Measurements from ENCODE around the gene OSGIN1. TPM values are rescaled to one million over a fixed set of nuclear protein-coding genes. Genes with fewer than 3 reads are reported as not detected.

Gene OSGIN1, protein sequence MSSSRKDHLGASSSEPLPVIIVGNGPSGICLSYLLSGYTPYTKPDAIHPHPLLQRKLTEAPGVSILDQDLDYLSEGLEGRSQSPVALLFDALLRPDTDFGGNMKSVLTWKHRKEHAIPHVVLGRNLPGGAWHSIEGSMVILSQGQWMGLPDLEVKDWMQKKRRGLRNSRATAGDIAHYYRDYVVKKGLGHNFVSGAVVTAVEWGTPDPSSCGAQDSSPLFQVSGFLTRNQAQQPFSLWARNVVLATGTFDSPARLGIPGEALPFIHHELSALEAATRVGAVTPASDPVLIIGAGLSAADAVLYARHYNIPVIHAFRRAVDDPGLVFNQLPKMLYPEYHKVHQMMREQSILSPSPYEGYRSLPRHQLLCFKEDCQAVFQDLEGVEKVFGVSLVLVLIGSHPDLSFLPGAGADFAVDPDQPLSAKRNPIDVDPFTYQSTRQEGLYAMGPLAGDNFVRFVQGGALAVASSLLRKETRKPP
- total RNA-seq: 1 to 10 TPM in 1 of 2 experiments, under 1 TPM in 1; 0.85 to 1.1 TPM

DNA sequence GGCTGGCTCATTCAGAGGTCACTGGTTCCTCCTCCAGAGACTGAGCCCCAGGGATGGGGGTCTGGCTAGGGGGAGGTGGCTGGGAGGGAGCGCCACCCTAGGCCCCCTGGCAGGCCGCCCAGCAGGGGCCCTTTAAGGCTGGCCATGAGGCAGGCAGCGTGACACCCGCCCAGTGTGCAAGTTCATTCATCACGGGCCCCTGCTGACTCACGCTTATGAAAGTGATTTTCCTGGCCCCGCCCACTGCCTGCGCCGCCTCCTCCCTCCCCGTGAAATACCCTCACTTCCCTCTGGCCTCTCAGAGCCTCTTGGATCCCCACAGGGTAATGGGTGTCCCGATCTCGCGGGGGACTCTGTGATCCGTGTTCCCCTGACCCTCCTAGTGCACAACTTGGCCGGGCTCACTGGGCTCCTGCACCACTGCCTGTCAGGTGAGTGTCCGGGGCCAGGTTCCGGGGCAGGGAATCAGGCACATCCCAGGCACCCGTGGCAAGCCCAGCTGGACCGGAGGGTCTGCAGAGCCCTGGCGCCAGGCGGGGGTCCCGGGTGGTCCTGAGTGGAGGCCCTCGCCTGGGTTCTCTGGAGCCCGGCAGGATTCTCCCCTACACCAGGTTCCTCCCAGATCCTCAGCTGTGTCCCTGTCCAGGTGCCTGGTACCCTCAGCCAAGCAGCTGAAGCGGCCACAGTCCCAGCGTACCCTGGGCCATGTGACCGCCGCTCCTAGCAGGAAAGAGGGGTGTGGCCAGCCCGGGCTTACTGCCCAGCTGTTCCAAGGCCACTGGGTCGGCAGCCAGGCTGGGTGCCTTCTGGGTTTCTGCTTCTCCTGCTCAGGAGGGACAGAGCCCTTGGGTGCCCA, at the start of gene OSGIN1:
OSGIN1 (plus strand) TSS at position 301 of the 856 bp plus-strand sequence. CDS start 4,432 bp downstream, outside the sequence.
- DNase-seq (peak; percentile 72), ATAC-seq (ENCODE audit: low read depth) (peak; percentile 86)
- no peak within 1 kb of the TSS for H3K27ac Mint-ChIP-seq
- POLR2A ChIA-PET: no interaction called here
- peaks cover 8% of the 10 kb centered on the region for H3K4me1 Mint-ChIP-seq
- H3K27me3 Mint-ChIP-seq: peaks cover 9% of the 10 kb centered on the region
- no peaks in the 10 kb centered on the region for H3K36me3 Mint-ChIP-seq
- no peaks in the 10 kb centered on the region for H3K9me3 Mint-ChIP-seq
- peak within 1 kb of the TSS; percentile 83 for H3K4me3 Mint-ChIP-seq

DNA sequence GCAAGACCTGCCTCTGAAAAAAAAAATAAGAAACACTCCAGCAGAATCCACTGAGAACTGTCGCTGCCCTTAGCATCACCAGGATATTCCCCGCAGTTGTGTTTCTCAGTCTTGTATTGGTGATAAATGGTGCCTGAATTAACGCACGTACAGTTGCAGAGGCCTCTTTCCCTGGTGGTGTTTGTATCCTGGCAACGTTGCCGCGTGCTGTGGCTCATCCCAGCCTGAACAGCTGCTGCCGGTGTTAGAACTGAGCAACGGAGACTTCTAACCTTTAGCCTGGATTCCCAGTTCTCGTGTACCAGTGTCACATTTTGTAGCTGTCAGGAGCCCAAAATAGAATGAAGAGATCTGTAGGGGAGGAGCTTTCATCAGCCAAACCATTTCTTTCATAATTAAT, 49.3 kb upstream of the OSGIN1 start:
- peaks cover 18% of the 10 kb centered on the region for H3K4me1 Mint-ChIP-seq
- DNase-seq (no peak), ATAC-seq (ENCODE audit: low read depth) (no peak)
- peaks cover 3% of the 10 kb centered on the region for H3K36me3 Mint-ChIP-seq
- H3K27ac Mint-ChIP-seq: no peak overlapping the region
- POLR2A ChIA-PET: no interaction called here
- H3K27me3 Mint-ChIP-seq: no peaks in the 10 kb centered on the region
- H3K4me3 Mint-ChIP-seq: no peak overlapping the region
- no peaks in the 10 kb centered on the region for H3K9me3 Mint-ChIP-seq

DNA sequence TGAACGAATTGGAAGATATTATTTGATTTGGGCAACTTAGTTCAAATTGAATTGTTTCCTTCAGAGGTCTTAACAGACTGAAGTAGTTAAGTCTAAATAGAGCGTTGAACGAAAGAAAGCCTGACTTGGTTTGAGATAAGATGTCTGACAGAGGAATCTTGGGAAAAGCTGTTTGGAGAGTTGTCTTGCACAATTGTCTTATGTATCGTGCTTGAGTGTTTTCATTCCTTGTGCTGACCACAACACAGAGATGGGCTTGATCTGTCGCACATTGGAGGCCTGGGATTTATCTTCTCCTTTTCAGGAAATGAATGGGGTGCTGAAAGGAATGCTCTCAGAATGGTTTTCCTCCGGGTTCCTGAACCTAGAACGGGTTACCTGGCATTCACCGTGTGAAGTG, 46.4 kb upstream of the OSGIN1 start:
- Mint-ChIP-seq H3K27me3 (no peaks in the 10 kb centered on the region), H3K9me3 (no peaks in the 10 kb centered on the region), H3K4me3 (no peak overlapping the region), H3K27ac (no peak overlapping the region), H3K4me1 (peaks cover 4% of the 10 kb centered on the region), H3K36me3 (peaks cover 2% of the 10 kb centered on the region)
- POLR2A ChIA-PET: no interaction called here
- ATAC-seq (ENCODE audit: low read depth): no peak
- DNase-seq: no peak

DNA sequence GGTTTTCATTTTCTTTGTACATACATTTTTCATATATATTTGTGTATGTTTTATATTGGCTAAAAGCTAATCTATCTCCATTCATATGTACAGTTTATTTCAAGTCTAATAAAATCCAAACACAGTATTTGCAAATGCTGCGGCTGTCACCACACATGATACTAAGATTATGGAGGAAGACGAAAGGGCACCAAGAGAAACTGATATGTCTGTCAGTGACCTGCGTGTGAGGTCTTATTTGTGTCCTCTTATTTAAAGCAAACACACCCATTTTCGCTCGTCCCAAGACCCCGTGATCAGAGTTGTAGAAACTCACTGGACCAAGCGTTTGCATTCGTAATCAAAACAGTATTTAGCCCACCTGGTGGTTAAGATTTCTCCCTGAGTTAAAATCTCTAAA, 45.9 kb upstream of the OSGIN1 start:
- peaks cover 4% of the 10 kb centered on the region for H3K4me1 Mint-ChIP-seq
- POLR2A ChIA-PET: no interaction called here
- H3K9me3 Mint-ChIP-seq: no peaks in the 10 kb centered on the region
- H3K27me3 Mint-ChIP-seq: no peaks in the 10 kb centered on the region
- DNase-seq (no peak), ATAC-seq (ENCODE audit: low read depth) (no peak)
- H3K27ac Mint-ChIP-seq: no peak overlapping the region
- no peak overlapping the region for H3K4me3 Mint-ChIP-seq
- peaks cover 4% of the 10 kb centered on the region for H3K36me3 Mint-ChIP-seq

DNA sequence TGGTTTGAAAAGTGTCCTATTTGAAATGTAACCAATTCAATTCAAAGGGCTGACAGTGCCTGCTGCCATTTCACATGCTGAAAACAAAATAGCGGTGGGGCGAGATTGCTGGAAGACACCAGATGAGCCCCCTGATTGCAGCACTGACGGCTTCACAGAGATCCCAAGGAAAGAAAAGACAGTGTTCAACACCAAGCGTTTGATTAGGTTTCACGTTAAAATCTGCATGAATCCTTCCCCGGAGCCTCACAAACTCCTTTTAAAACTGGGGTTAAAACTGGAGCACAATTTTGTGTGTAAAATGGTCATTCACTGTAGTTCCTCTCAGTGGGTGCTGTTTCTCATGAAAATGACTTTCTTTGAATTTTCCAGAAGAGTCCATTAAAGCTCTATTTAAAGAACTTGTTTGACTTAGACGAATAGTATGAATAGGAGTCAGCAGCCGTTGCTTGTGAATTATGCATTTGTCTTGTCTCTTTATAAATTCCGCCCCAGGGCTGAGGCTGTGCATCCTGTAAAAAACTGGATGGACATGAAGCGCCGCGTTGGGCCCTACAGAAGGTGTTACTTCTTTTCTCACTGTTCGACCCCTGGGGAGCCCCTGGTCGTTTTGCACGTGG, 45.3 kb upstream of the OSGIN1 start:
- Mint-ChIP-seq H3K9me3 (no peaks in the 10 kb centered on the region), H3K27me3 (no peaks in the 10 kb centered on the region), H3K36me3 (peaks cover 4% of the 10 kb centered on the region), H3K27ac (no peak overlapping the region), H3K4me3 (no peak overlapping the region), H3K4me1 (peaks cover 3% of the 10 kb centered on the region)
- POLR2A ChIA-PET: no interaction called here
- DNase-seq (no peak), ATAC-seq (ENCODE audit: low read depth) (no peak)

DNA sequence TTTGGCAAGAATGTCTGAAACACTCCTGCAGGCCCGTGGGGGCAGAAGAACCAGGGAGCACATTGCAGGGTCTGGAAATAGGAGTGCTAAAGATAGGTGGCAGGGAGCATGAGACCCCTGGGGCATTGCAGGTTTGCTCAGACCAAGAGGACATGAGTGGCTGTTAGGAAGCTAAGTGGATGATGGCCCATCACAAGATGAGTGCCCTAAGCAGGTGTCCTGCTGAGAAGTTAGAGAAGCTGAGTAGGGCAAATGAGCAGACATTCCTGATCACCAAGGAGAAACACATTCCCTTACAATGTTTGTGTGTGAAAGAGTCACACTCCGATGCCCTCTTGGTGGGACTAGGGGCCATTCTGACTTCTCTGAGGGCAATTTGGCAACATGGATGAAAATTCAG, 44.2 kb upstream of the OSGIN1 start:
- Mint-ChIP-seq H3K36me3 (peaks cover 4% of the 10 kb centered on the region), H3K4me1 (peaks cover 2% of the 10 kb centered on the region), H3K27ac (no peak overlapping the region), H3K4me3 (no peak overlapping the region), H3K9me3 (no peaks in the 10 kb centered on the region), H3K27me3 (no peaks in the 10 kb centered on the region)
- DNase-seq (no peak), ATAC-seq (ENCODE audit: low read depth) (no peak)
- POLR2A ChIA-PET: no interaction called here

DNA sequence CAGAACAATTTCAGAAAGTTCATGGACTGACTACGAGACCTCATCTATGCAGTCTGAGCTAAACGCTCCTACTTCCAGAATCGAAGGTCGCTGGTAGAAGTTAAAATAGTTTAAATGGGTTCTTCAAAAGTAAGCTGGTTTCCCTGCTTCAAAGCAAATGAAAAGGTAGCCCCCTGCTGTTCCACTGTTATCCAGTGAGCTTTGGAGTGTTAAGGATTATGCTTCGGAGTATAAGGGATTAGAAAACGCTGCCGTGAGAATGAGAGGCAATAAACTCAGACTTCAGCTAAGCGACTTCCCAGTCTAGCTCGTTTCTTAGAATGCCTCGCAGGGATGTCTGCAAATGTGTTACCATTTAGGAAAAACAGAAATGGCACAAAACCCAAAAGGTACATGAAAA, 41.8 kb upstream of the OSGIN1 start:
- ATAC-seq (ENCODE audit: low read depth): no peak
- H3K36me3 Mint-ChIP-seq: peaks cover 9% of the 10 kb centered on the region
- peaks cover 2% of the 10 kb centered on the region for H3K9me3 Mint-ChIP-seq
- POLR2A ChIA-PET: no interaction called here
- H3K4me1 Mint-ChIP-seq: peaks cover 2% of the 10 kb centered on the region
- DNase-seq: no peak
- H3K4me3 Mint-ChIP-seq: no peak overlapping the region
- no peaks in the 10 kb centered on the region for H3K27me3 Mint-ChIP-seq
- no peak overlapping the region for H3K27ac Mint-ChIP-seq

DNA sequence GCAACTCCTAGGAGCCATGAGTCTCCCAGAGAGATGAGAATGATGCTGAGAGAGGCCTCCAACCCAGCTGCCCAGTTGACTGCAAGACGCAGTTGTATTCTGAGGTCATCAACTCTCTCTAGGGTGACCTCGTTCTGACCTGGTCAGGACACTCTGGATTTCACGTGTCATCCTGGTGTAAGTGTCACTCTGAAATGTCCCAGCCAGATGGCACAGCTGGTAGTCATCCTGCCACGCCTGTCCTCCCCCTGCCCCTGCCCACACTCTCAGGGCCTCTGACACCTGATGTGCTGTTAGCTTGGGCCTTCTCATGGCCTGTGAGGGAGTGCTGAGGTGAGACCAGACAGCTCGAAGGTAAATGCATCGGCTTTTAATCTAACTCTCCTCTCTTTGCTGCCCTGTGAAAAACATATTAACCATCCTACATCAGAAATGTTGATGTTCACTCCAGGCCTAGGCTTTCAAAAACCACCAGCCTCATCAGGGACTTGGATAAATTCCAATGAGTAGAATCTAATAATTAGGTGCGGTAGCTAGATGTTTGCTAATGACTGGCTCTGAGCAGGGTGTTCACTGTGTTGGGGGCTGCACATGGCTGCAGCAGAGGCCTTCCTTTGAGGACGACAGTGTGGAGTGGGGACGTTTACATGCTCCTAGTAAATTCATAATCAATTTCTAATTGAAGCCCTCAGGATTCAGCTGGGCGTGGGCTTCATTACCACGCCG, 40.4 kb upstream of the OSGIN1 start:
- H3K4me1 Mint-ChIP-seq: peaks cover 2% of the 10 kb centered on the region
- POLR2A ChIA-PET: no interaction called here
- no peak overlapping the region for H3K4me3 Mint-ChIP-seq
- peaks cover 11% of the 10 kb centered on the region for H3K36me3 Mint-ChIP-seq
- H3K27ac Mint-ChIP-seq: no peak overlapping the region
- H3K27me3 Mint-ChIP-seq: no peaks in the 10 kb centered on the region
- ATAC-seq (ENCODE audit: low read depth): no peak
- peaks cover 2% of the 10 kb centered on the region for H3K9me3 Mint-ChIP-seq
- DNase-seq: no peak

DNA sequence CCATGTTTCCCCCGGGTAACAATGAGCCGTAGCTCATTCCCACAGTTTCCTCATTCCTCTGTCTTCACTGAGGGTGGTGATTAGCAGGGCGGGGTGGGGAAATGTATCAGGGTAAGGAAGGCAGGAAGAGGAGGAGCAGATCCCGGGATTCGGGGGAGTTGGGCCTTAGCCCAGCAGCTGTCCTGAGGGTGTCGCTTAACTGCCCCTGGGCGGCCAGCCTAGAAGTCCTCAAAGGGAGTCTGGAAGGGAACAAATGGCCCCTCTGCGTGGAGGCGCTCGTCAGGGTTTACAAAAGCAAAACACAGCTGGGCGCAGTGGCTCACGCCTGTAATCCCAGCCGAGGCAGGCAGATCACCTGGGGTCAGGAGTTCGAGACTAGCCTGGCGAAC, 39.8 kb upstream of the OSGIN1 start:
- H3K27me3 Mint-ChIP-seq: no peaks in the 10 kb centered on the region
- H3K9me3 Mint-ChIP-seq: peaks cover 2% of the 10 kb centered on the region
- ATAC-seq (ENCODE audit: low read depth): no peak
- H3K36me3 Mint-ChIP-seq: peaks cover 15% of the 10 kb centered on the region
- H3K4me1 Mint-ChIP-seq: peaks cover 2% of the 10 kb centered on the region
- DNase-seq: no peak
- H3K27ac Mint-ChIP-seq: no peak overlapping the region
- no peak overlapping the region for H3K4me3 Mint-ChIP-seq
- POLR2A ChIA-PET: no interaction called here

DNA sequence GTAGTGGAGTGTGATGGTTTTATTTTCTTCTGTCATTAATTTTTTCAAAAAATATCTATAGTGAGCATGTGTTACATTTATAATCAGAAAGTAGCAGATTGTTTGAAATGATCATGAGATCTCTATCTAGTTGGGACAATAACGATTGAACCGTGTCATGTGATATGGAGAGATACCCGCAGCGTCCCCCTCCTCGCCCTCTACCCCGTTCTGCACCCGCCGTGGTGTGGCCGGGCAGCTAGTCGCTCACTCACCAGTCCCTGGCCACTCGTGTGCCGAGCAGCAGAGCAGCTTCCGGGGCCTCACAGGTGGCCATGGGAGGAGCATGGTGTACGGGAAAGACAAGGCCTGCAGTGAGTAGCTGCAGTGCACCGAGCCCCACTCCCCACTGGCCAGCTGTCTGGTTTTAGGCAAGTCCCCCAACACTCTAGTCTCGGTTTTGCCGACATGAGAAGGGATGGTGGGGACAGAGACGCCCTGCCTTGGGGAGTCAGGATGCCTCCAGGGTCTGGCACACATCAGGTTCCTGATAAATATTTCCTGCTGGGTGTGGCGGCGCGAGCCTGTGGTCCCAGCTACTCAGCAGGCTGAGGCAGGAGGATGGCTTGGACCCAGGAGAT, 38.8 kb upstream of the OSGIN1 start:
- Mint-ChIP-seq H3K4me1 (no peaks in the 10 kb centered on the region), H3K27ac (no peak overlapping the region), H3K27me3 (no peaks in the 10 kb centered on the region), H3K9me3 (peaks cover 2% of the 10 kb centered on the region), H3K36me3 (peaks cover 24% of the 10 kb centered on the region), H3K4me3 (no peak overlapping the region)
- POLR2A ChIA-PET: no interaction called here
- ATAC-seq (ENCODE audit: low read depth): no peak
- no peak for DNase-seq

DNA sequence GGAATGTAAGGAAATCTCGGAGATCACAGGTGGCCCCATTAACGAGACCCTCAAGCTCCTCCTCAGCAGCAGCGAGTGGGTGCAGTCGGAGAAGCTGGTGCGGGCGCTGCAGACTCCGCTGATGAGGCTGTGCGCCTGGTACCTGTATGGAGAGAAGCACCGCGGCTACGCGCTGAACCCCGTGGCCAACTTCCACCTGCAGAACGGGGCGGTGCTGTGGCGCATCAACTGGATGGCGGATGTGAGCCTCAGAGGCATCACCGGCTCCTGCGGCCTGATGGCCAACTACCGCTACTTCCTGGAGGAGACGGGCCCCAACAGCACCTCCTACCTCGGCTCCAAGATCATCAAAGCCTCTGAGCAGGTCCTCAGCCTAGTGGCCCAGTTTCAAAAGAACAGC, 38.0 kb upstream of the OSGIN1 start:
- Mint-ChIP-seq H3K9me3 (peaks cover 2% of the 10 kb centered on the region), H3K27ac (no peak overlapping the region), H3K4me3 (no peak overlapping the region), H3K36me3 (peaks cover 28% of the 10 kb centered on the region), H3K27me3 (no peaks in the 10 kb centered on the region), H3K4me1 (no peaks in the 10 kb centered on the region)
- no peak for DNase-seq
- POLR2A ChIA-PET: no interaction called here
- no peak for ATAC-seq (ENCODE audit: low read depth)

DNA sequence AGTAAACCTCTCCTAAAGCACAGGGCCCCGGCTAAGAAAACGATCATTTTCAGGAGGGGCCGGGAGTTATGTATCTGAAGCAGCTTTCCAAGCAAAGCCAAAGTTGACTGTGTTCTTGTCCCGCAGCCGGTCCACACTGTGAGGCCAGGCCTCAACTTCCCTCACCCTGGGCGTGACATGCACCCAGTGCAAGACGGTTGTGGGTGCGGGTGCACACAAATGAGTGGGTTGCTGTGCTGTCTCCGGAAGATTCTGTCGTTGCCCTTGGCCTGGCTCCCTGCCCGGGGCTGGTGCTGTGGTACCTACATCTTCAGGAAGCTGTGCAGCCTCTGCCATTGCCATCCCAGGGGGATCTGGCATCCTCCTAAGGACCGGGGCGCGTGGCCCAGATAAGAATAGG, 37.5 kb upstream of the OSGIN1 start:
- Mint-ChIP-seq H3K27ac (no peak overlapping the region), H3K36me3 (peaks cover 28% of the 10 kb centered on the region), H3K9me3 (peaks cover 2% of the 10 kb centered on the region), H3K4me1 (no peaks in the 10 kb centered on the region), H3K27me3 (no peaks in the 10 kb centered on the region), H3K4me3 (no peak overlapping the region)
- POLR2A ChIA-PET: no interaction called here
- ATAC-seq (ENCODE audit: low read depth) (no peak), DNase-seq (no peak)
